HCT116 (cell line): ENCODE data around the gene LTB4R.

Experiments used
- CTCF ChIP-seq, 3 experiments: fragments of 200-600 bp in 1 of 3; sonication (generic) in 1 of 3; IDR thresholded peaks in 2 of 3; conservative IDR thresholded peaks in 1 of 3; 2 replicates each; pipeline ENCODE4 v1.5.1; 2012 to 2017; ENCODE audit warnings: low read depth in 2 of 3, low read length in 2 of 3, antibody characterized with exemption in 1 of 3, borderline replicate concordance in 1 of 3, control low read depth in 1 of 3, mild to moderate bottlenecking in 1 of 3, mixed read lengths in 1 of 3, mixed run types in 1 of 3, moderate library complexity in 1 of 3; ENCODE audit not compliant: insufficient read depth in 1 of 3
- POLR2A ChIP-seq: IDR thresholded peaks from 2 replicates; pipeline ENCODE4 v1.7.0; 2011; ENCODE audit warnings: borderline replicate concordance; ENCODE audit not compliant: insufficient read depth, insufficient read length; ENCODE audit errors: extremely low read depth
- POLR2AphosphoS5 ChIP-seq: IDR thresholded peaks from 2 replicates; pipeline ENCODE4 v1.6.1; 2011; ENCODE audit warnings: mild to moderate bottlenecking, low read depth, low read length, moderate library complexity
- YY1 ChIP-seq: IDR thresholded peaks from 2 replicates; pipeline ENCODE4 v1.6.1; 2011; ENCODE audit warnings: low read length, low read depth, moderate library complexity, mild to moderate bottlenecking; ENCODE audit not compliant: insufficient replicate concordance; ENCODE audit errors: extremely low read depth
- ZNF274 ChIP-seq: fragments of 200-500 bp; sonication (Bioruptor generic); IDR thresholded peaks from 2 replicates; pipeline ENCODE4 v1.6.1; 2014; ENCODE audit warnings: mild to moderate bottlenecking, low read depth, low read length, inconsistent platforms

DNA sequence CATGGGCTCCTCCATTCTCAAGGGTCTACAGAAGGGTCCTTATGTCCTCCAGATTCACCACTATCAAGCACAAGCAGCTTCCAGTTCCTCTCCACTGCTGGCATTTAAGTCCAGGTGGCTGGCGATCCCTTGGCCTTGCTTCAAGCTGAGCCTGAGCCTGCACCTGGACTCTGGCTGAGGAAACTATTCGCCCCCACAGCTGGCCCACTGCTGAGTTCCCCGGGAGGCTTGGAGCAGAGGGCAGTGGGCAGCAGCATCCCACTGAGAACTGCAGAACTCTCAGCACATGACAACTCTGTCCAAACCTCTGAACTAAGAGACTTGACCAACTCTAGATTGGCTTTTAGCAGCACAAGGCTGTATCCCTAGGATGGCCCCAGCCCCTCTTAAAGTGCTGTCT, 28.6 kb upstream of the LTB4R start:
- TF ChIP-seq CTCF (IDR thresholded peaks at IDR 0.05 in 2 of 3, conservative IDR thresholded peaks at IDR 0.05 in 1 of 3; ENCODE audit: borderline replicate concordance in 1 of 3, insufficient read depth in 1 of 3, low read depth in 2 of 3, low read length in 2 of 3) (no peak), POLR2A (no peak), POLR2AphosphoS5 (no peak), ZNF274 (no peak), YY1 (no peak)
